HG03175 (cell line): ENCODE results near the gene CAMK1G.

Source experiments
- ATAC-seq: cut with Tn5 transposase; IDR thresholded peaks from one replicate; pipeline ENCODE4 v1.9.1; 2021; ENCODE audit warnings: mild to moderate bottlenecking, moderate library complexity; ENCODE audit not compliant: unreplicated experiment

The CAMK1G gene

GRCh38 chr1:209657140-209657879, 73.8 kb downstream of the CAMK1G start:
- ATAC-seq: no peak

DNA sequence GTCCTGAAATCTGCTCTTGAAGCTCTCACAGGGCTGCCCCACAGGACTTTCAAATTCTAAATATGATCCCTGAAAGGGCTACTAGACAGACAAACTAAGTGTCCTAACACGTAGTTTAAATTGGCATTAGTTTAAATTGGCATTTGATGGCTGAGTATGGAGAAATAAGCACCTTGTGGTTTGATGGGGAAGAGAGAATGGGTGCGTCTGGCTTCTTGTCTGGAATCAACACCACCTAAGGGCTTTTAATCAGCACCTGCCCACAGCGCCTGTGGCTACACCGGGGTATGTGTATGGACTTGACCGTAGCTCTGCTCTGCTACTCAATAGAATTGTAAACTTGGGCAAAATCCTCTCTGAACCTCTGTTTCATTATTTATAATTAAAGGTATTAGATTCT, 74.4 kb downstream of the CAMK1G start:
- no peak for ATAC-seq

GRCh38 chr1:209659909-209660308, 76.4 kb downstream of the CAMK1G start:
- peak; percentile 90 for ATAC-seq

DNA sequence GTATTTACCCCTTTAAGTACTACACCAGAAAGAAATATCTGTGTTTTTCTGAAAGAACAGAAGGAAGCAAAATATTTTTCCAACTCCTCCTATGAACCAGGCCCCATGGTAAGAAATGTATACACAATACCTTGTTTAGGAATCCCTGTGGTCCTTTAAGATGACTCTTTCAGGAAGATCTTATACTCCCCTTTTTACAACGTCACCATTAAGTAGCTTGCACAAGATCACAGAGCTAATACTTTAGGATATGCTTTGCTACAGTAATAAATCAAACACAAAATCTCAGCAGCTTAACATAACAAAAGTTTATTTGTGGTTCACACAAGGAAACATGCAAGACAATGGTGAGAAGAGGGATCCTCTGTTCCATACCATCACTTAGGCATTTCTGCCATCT, 77.6 kb downstream of the CAMK1G start:
- ATAC-seq: no peak

DNA sequence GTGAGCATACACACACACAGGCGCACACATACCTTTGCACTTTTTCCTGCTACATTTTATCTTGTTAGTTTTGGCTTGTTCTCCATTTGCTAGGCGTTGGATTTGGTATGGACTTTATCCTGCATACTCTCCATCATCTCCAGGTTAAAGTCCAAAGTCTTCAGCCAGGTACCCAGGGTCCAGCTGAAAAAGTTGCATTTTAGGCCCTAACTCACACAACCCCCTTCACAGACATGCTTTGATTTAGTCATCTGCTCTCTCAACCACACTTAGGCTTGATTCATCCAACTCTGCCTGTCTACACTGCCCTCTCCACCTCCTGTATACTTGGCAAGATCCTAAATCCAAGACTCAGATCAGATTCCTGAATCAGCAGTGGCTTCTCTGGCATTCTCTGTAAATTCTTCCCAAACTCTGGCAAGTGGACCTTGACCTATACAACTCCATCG, 79.4 kb downstream of the CAMK1G start:
- no peak for ATAC-seq
